HEK293 (cell line): Measurements from ENCODE around the gene MITF.

Source experiments
- CTCF ChIA-PET: fragments of 350-600 bp; formaldehyde crosslinking; extraction: SDS; loops from one replicate; lab custom pipeline; 2021; ENCODE audit warnings: antibody characterized with exemption; lab: Yijun Ruan, JAX
- POLR2A ChIA-PET: fragments of 300-600 bp; formaldehyde crosslinking; extraction: SDS; loops from one replicate; lab custom pipeline; 2020; ENCODE audit warnings: antibody characterized with exemption, inconsistent platforms; lab: Yijun Ruan, JAX
- H3K27ac ChIP-seq: fragments of 200-500 bp; sonication (Bioruptor generic); 2 replicates; pipeline ENCODE4 v1.5.1; 2014; ENCODE audit warnings: low read depth, low read length, control low read depth, inconsistent platforms; ENCODE audit errors: extremely low read depth
- H3K36me3 ChIP-seq, 2 experiments: fragments of 200-500 bp in 1 of 2; sonication (Bioruptor generic) in 1 of 2; 1 replicate in 1 of 2; 2 replicates in 1 of 2; pipeline ENCODE4 v1.5.1; 2014 to 2017; ENCODE audit warnings: inconsistent platforms in 2 of 2, low read length in 2 of 2; ENCODE audit not compliant: control insufficient read depth in 2 of 2, insufficient read depth in 1 of 2
- H3K4me1 ChIP-seq: fragments of 200-500 bp; sonication (Bioruptor generic); 2 replicates; pipeline ENCODE4 v1.5.1; 2014; ENCODE audit warnings: mild to moderate bottlenecking, low read length, inconsistent platforms; ENCODE audit not compliant: control insufficient read depth, insufficient read depth
- H3K4me3 ChIP-seq: 2 replicates; pipeline ENCODE4 v1.5.1; 2011; ENCODE audit warnings: low read depth, mild to moderate bottlenecking, control low read depth, low read length, moderate library complexity
- H3K9me3 ChIP-seq: fragments of 200-500 bp; sonication (Bioruptor generic); 2 replicates; pipeline ENCODE4 v1.5.1; 2014; ENCODE audit warnings: low read depth, low read length, inconsistent platforms; ENCODE audit not compliant: control insufficient read depth, insufficient read depth
- BCL11B ChIP-seq: fragments of 450-650 bp; formaldehyde crosslinking; IDR thresholded peaks from 2 replicates; pipeline ENCODE4 v1.5.1; 2016; ENCODE audit warnings: low read depth, missing biosample characterization, missing genetic modification characterization
- BCL6B ChIP-seq: fragments of 450-650 bp; formaldehyde crosslinking; IDR thresholded peaks from 2 replicates; pipeline ENCODE4 v1.5.1; 2017; ENCODE audit warnings: missing biosample characterization, missing genetic modification characterization
- MEIS1 ChIP-seq: sonication (generic); formaldehyde crosslinking; IDR thresholded peaks from 2 replicates; pipeline ENCODE4 v1.8.1; 2022; ENCODE audit warnings: missing genetic modification reagents, mild to moderate bottlenecking, borderline replicate concordance
- OSR2 ChIP-seq: fragments of 450-650 bp; formaldehyde crosslinking; IDR thresholded peaks from 2 replicates; pipeline ENCODE4 v1.5.1; 2016; ENCODE audit warnings: missing biosample characterization, missing genetic modification characterization
- OVOL3 ChIP-seq: fragments of 450-650 bp; formaldehyde crosslinking; IDR thresholded peaks from 2 replicates; pipeline ENCODE4 v1.5.1; 2016; ENCODE audit warnings: missing biosample characterization, missing genetic modification characterization
- ZBTB49 ChIP-seq: fragments of 450-650 bp; formaldehyde crosslinking; IDR thresholded peaks from 2 replicates; pipeline ENCODE4 v1.5.1; 2016; ENCODE audit warnings: missing biosample characterization, missing genetic modification characterization, low read depth
- ZNF157 ChIP-seq: fragments of 450-650 bp; formaldehyde crosslinking; IDR thresholded peaks from 2 replicates; pipeline ENCODE4 v1.5.1; 2016; ENCODE audit warnings: missing biosample characterization, missing genetic modification characterization
- ZNF513 ChIP-seq: fragments of 450-650 bp; IDR thresholded peaks from 2 replicates; pipeline ENCODE4 v1.5.1; 2018; ENCODE audit warnings: missing biosample characterization, missing genetic modification characterization
- ZNF621 ChIP-seq: fragments of 450-650 bp; formaldehyde crosslinking; IDR thresholded peaks from 2 replicates; pipeline ENCODE4 v1.5.1; 2017; ENCODE audit warnings: missing biosample characterization, missing genetic modification characterization
- ZNF658 ChIP-seq: fragments of 450-650 bp; formaldehyde crosslinking; IDR thresholded peaks from 2 replicates; pipeline ENCODE4; 2016; ENCODE audit warnings: missing biosample characterization, missing genetic modification characterization
- ZNF664 ChIP-seq: fragments of 450-650 bp; formaldehyde crosslinking; IDR thresholded peaks from 2 replicates; pipeline ENCODE4 v1.5.1; 2016; ENCODE audit warnings: missing biosample characterization, missing genetic modification characterization
- ZNF704 ChIP-seq: fragments of 450-650 bp; formaldehyde crosslinking; IDR thresholded peaks from 2 replicates; pipeline ENCODE4 v1.5.1; 2016; ENCODE audit warnings: missing biosample characterization, missing genetic modification characterization
- ZNF76 ChIP-seq: fragments of 450-650 bp; formaldehyde crosslinking; IDR thresholded peaks from 2 replicates; pipeline ENCODE4; 2016; ENCODE audit warnings: low read depth, missing biosample characterization, missing genetic modification characterization, borderline replicate concordance
- ZNF785 ChIP-seq: fragments of 450-650 bp; formaldehyde crosslinking; IDR thresholded peaks from 2 replicates; pipeline ENCODE4 v1.5.1; 2016; ENCODE audit warnings: missing biosample characterization, missing genetic modification characterization
- ZNF830 ChIP-seq: fragments of 450-650 bp; IDR thresholded peaks from 2 replicates; pipeline ENCODE4 v1.5.0; 2018; ENCODE audit warnings: missing biosample characterization, missing genetic modification characterization, low read depth, mild to moderate bottlenecking, moderate library complexity
- ZNF837 ChIP-seq: fragments of 450-650 bp; formaldehyde crosslinking; IDR thresholded peaks from 2 replicates; pipeline ENCODE4 v1.5.1; 2016; ENCODE audit warnings: missing biosample characterization, missing genetic modification characterization

Gene MITF

GRCh38 chr3:69850849-69851248, 111.6 kb downstream of the MITF start:
- CTCF ChIA-PET: interaction anchor here (0.7 kb wide), 1 partner anchor 91 kb away, joined by 3 read pairs; no protein-coding TSS in a partner anchor

GRCh38 chr3:69853027-69853426, 113.8 kb downstream of the MITF start:
- Histone ChIP-seq H3K36me3 (no peaks in the 10 kb centered on the region), H3K4me1 (no peaks in the 10 kb centered on the region), H3K27ac (no peak overlapping the region), H3K9me3 (no peaks in the 10 kb centered on the region), H3K4me3 (no peak overlapping the region)
- TF ChIP-seq MEIS1 (CRISPR knock-in tag) (no peak), ZNF704 (tag by site-specific recombination) (no peak), BCL6B (tag by site-specific recombination) (no peak), ZNF837 (tag by site-specific recombination) (no peak), ZNF157 (tag by site-specific recombination) (no peak), BCL11B (tag by site-specific recombination) (no peak), ZNF513 (tag by site-specific recombination) (no peak), ZNF76 (tag by site-specific recombination) (no peak), ZBTB49 (no peak), OVOL3 (tag by site-specific recombination) (no peak), ZNF785 (tag by site-specific recombination) (no peak), ZNF830 (tag by site-specific recombination) (no peak)
- ChIA-PET CTCF (no interaction called here), POLR2A (no interaction called here)

More at GRCh38 chr3:69850849-69851248, 111.6 kb downstream of the MITF start:
- TF ChIP-seq ZNF664 (no peak), ZNF621 (tag by site-specific recombination) (no peak), ZNF658 (tag by site-specific recombination) (no peak), OSR2 (tag by site-specific recombination) (no peak)
- H3K9me3 ChIP-seq: no peaks in the 10 kb centered on the region
- POLR2A ChIA-PET: no interaction called here
- no peak overlapping the region for H3K4me3 ChIP-seq
- no peaks in the 10 kb centered on the region for H3K36me3 ChIP-seq
- no peak overlapping the region for H3K27ac ChIP-seq
- H3K4me1 ChIP-seq: no peaks in the 10 kb centered on the region
